HuH-7.5 (cell line): ENCODE data around the gene APRT.
A peak's percentile ranks its signal among the peaks of the same experiment; 100 is the strongest.

Experiments
- DNase-seq: peaks from one replicate; pipeline ENCODE4 v3.0.0; 2011; ENCODE audit warnings: low spot score

The APRT gene

GRCh38 chr16:88811769-88812512 lies at the start of gene APRT:
APRT (minus strand) TSS chr16:88811928; CDS start chr16:88811899, 29 bp downstream.
- peak; percentile 98 for DNase-seq

GRCh38 chr16:88861359-88861758 lies 49.6 kb upstream of the APRT start:
- DNase-seq = no peak

- DNase-seq = no peak
Observed at GRCh38 chr16:88859381-88860091, 47.8 kb upstream of the APRT start.

GRCh38 chr16:88857728-88858339 lies 46.1 kb upstream of the APRT start:
- DNase-seq = peak; percentile 99

GRCh38 chr16:88856828-88857727 lies 45.4 kb upstream of the APRT start, which contains the start of the genes GALNS and TRAPPC2L:
GALNS (minus strand) TSS chr16:88856947; CDS start chr16:88856877, 70 bp downstream.
TRAPPC2L (plus strand) TSS chr16:88857127; CDS start chr16:88857151, 24 bp downstream.
- peak; percentile 100 for DNase-seq

GRCh38 chr16:88856122-88856827 lies 44.5 kb upstream of the APRT start:
- DNase-seq = peak; percentile 66

- DNase-seq = no peak
Observed at GRCh38 chr16:88855736-88856121, 44.0 kb upstream of the APRT start.

- no peak for DNase-seq
Observed at GRCh38 chr16:88855176-88855575, 43.4 kb upstream of the APRT start.

GRCh38 chr16:88854306-88855111 lies 42.8 kb upstream of the APRT start:
- no peak for DNase-seq

GRCh38 chr16:88853325-88853941 lies 41.7 kb upstream of the APRT start:
- no peak for DNase-seq

- DNase-seq = no peak
Observed at GRCh38 chr16:88851616-88852015, 39.9 kb upstream of the APRT start.

GRCh38 chr16:88850531-88851199 lies 38.9 kb upstream of the APRT start:
- DNase-seq = no peak

- DNase-seq = no peak
Observed at GRCh38 chr16:88848557-88848956, 36.8 kb upstream of the APRT start.

- DNase-seq = no peak
Observed at GRCh38 chr16:88847654-88848053, 35.9 kb upstream of the APRT start.

GRCh38 chr16:88846088-88846487 lies 34.4 kb upstream of the APRT start:
- DNase-seq = no peak

GRCh38 chr16:88844419-88845036 lies 32.8 kb upstream of the APRT start:
- DNase-seq = peak; percentile 67

GRCh38 chr16:88843256-88843655 lies 31.5 kb upstream of the APRT start:
- no peak for DNase-seq

GRCh38 chr16:88842806-88843205 lies 31.1 kb upstream of the APRT start:
- no peak for DNase-seq

- no peak for DNase-seq
Observed at GRCh38 chr16:88842308-88842756, 30.6 kb upstream of the APRT start.
